ENCODE results near the gene DCDC2.
A peak's percentile ranks its signal among the peaks of the same experiment; 100 is the strongest.
"Not testable (repeated sequence)": the region's sequence is repeated elsewhere in the genome, so short reads cannot be mapped to it uniquely, and the experiment has no call there.

The DCDC2 gene

GRCh38 chr6:24255676-24256075, 102.2 kb downstream of the DCDC2 start:
- DNase-seq: no peak

GRCh38 chr6:24253360-24253759, 104.5 kb downstream of the DCDC2 start:
- no peak for DNase-seq

GRCh38 chr6:24252280-24252679, 105.6 kb downstream of the DCDC2 start:
- DNase-seq: no peak

GRCh38 chr6:24251339-24251738, 106.5 kb downstream of the DCDC2 start:
- DNase-seq: no peak

- no peak for DNase-seq
Observed at GRCh38 chr6:24249926-24250325, 107.9 kb downstream of the DCDC2 start.

GRCh38 chr6:24245275-24245674, 112.6 kb downstream of the DCDC2 start:
- DNase-seq: no peak

- no peak for DNase-seq
Observed at GRCh38 chr6:24242924-24243323, 114.9 kb downstream of the DCDC2 start.

- DNase-seq: not testable (repeated sequence)
Observed at GRCh38 chr6:24241779-24242178, 116.1 kb downstream of the DCDC2 start.

- DNase-seq: no peak
Observed at GRCh38 chr6:24240943-24241342, 116.9 kb downstream of the DCDC2 start.

GRCh38 chr6:24240380-24240928, 117.4 kb downstream of the DCDC2 start:
- no peak for DNase-seq

- no peak for DNase-seq
Observed at GRCh38 chr6:24238700-24239099, 119.2 kb downstream of the DCDC2 start.

- DNase-seq: not testable (repeated sequence)
Observed at GRCh38 chr6:24236779-24237178, 121.1 kb downstream of the DCDC2 start.

- DNase-seq: no peak
Observed at GRCh38 chr6:24233813-24234442, 123.9 kb downstream of the DCDC2 start.

GRCh38 chr6:24231438-24231977, 126.4 kb downstream of the DCDC2 start:
- no peak for DNase-seq

- DNase-seq: no peak
Observed at GRCh38 chr6:24229696-24230405, 128.0 kb downstream of the DCDC2 start.

- DNase-seq: peak; percentile 88
Observed at GRCh38 chr6:24228681-24229255, 129.1 kb downstream of the DCDC2 start.

GRCh38 chr6:24228123-24228522, 129.7 kb downstream of the DCDC2 start:
- DNase-seq: no peak

GRCh38 chr6:24227556-24227955, 130.3 kb downstream of the DCDC2 start:
- peak; percentile 16 for DNase-seq

GRCh38 chr6:24226541-24226940, 131.3 kb downstream of the DCDC2 start:
- DNase-seq: no peak

- no peak for DNase-seq
Observed at GRCh38 chr6:24225838-24226237, 132.0 kb downstream of the DCDC2 start.

GRCh38 chr6:24223115-24223919, 134.5 kb downstream of the DCDC2 start:
- DNase-seq: no peak

- DNase-seq: no peak
Observed at GRCh38 chr6:24219670-24220069, 138.2 kb downstream of the DCDC2 start.

GRCh38 chr6:24214984-24215383, 142.9 kb downstream of the DCDC2 start:
- DNase-seq: no peak

All from HCEC 1CT (cell line).